ENCODE data around the gene MMS19.

Gene MMS19

GRCh38 chr10:97512993-97513392 lies 14.8 kb upstream of the MMS19 start:
- Histone ChIP-seq H3K27me3 (ENCODE audit: insufficient read depth, low read length, poor library complexity) (peaks cover 4% of the 10 kb centered on the region), H3K4me1 (ENCODE audit: insufficient read depth, low read length) (no peaks in the 10 kb centered on the region), H3K4me3 (ENCODE audit: low read depth in 1 of 2, low read length in 2 of 2) (no peak overlapping the region), H3K79me2 (ENCODE audit: insufficient read depth, low read length) (no peaks in the 10 kb centered on the region), H4K20me1 (ENCODE audit: insufficient read depth, low read length) (peaks cover 6% of the 10 kb centered on the region), H2AFZ (ENCODE audit: low read depth, low read length) (no peak overlapping the region), H3K9me3 (ENCODE audit: insufficient read depth, low read length, severe bottlenecking) (no peaks in the 10 kb centered on the region), H3K36me3 (ENCODE audit: insufficient read depth, low read length) (no peaks in the 10 kb centered on the region), H3K9ac (ENCODE audit: low read depth, low read length) (no peak overlapping the region), H3K27ac (ENCODE audit: low read length) (no peak overlapping the region), H3K4me2 (ENCODE audit: insufficient read depth, low read length) (no peak overlapping the region)
- TF ChIP-seq CTCF (IDR thresholded peaks at IDR 0.05; ENCODE audit: borderline replicate concordance, extremely low read depth, low read length, poor library complexity, severe bottlenecking) (no peak), EZH2 (IDR thresholded peaks at IDR 0.05; ENCODE audit: borderline replicate concordance, low read depth, low read length, severe bottlenecking) (no peak)
- DNase-seq (no peak), ATAC-seq (ENCODE audit: insufficient read depth, low read depth) (no peak)

- DNase-seq (no peak), ATAC-seq (ENCODE audit: insufficient read depth, low read depth) (no peak)
- peaks cover 8% of the 10 kb centered on the region for H3K27me3 ChIP-seq (ENCODE audit: insufficient read depth, low read length, poor library complexity)
- H3K4me1 ChIP-seq (ENCODE audit: insufficient read depth, low read length) = no peaks in the 10 kb centered on the region
- H2AFZ ChIP-seq (ENCODE audit: low read depth, low read length) = no peak overlapping the region
- H3K9me3 ChIP-seq (ENCODE audit: insufficient read depth, low read length, severe bottlenecking) = no peaks in the 10 kb centered on the region
- no peak overlapping the region for H3K27ac ChIP-seq (ENCODE audit: low read length)
- H3K4me3 ChIP-seq (ENCODE audit: low read depth in 1 of 2, low read length in 2 of 2) = no peak overlapping the region
- no peak for TF ChIP-seq EZH2 (IDR thresholded peaks at IDR 0.05; ENCODE audit: borderline replicate concordance, low read depth, low read length, severe bottlenecking)
- TF ChIP-seq CTCF (IDR thresholded peaks at IDR 0.05; ENCODE audit: borderline replicate concordance, extremely low read depth, low read length, poor library complexity, severe bottlenecking) = no peak
- H3K9ac ChIP-seq (ENCODE audit: low read depth, low read length) = no peak overlapping the region
- H3K36me3 ChIP-seq (ENCODE audit: insufficient read depth, low read length) = no peaks in the 10 kb centered on the region
- peaks cover 6% of the 10 kb centered on the region for H4K20me1 ChIP-seq (ENCODE audit: insufficient read depth, low read length)
- no peak overlapping the region for H3K4me2 ChIP-seq (ENCODE audit: insufficient read depth, low read length)
- H3K79me2 ChIP-seq (ENCODE audit: insufficient read depth, low read length) = no peaks in the 10 kb centered on the region
Observed at GRCh38 chr10:97511711-97512440, 13.7 kb upstream of the MMS19 start.

- Histone ChIP-seq H3K9ac (ENCODE audit: low read depth, low read length) (no peak overlapping the region), H3K4me1 (ENCODE audit: insufficient read depth, low read length) (no peaks in the 10 kb centered on the region), H3K79me2 (ENCODE audit: insufficient read depth, low read length) (no peaks in the 10 kb centered on the region), H3K36me3 (ENCODE audit: insufficient read depth, low read length) (no peaks in the 10 kb centered on the region), H3K4me2 (ENCODE audit: insufficient read depth, low read length) (no peak overlapping the region), H2AFZ (ENCODE audit: low read depth, low read length) (no peak overlapping the region), H3K9me3 (ENCODE audit: insufficient read depth, low read length, severe bottlenecking) (no peaks in the 10 kb centered on the region), H3K27me3 (ENCODE audit: insufficient read depth, low read length, poor library complexity) (peaks cover 11% of the 10 kb centered on the region), H3K27ac (ENCODE audit: low read length) (no peak overlapping the region), H3K4me3 (ENCODE audit: low read depth in 1 of 2, low read length in 2 of 2) (no peak overlapping the region), H4K20me1 (ENCODE audit: insufficient read depth, low read length) (peaks cover 3% of the 10 kb centered on the region; the same call in 1 of the 2 replicates)
- ATAC-seq (ENCODE audit: insufficient read depth, low read depth) (no peak), DNase-seq (no peak)
- TF ChIP-seq EZH2 (IDR thresholded peaks at IDR 0.05; ENCODE audit: borderline replicate concordance, low read depth, low read length, severe bottlenecking) (no peak), CTCF (IDR thresholded peaks at IDR 0.05; ENCODE audit: borderline replicate concordance, extremely low read depth, low read length, poor library complexity, severe bottlenecking) (no peak)
Observed at GRCh38 chr10:97510686-97511085, 12.5 kb upstream of the MMS19 start.

All from DND-41 (cell line).